Activated naive CD4-positive, alpha-beta T cell treated with anti-CD3 and anti-CD28 coated beads, Interleukin-2, amount 50 U/mL, for 24 hours (primary cell): ENCODE data around the gene GRK1.
"Not testable (repeated sequence)": the region's sequence is repeated elsewhere in the genome, so short reads cannot be mapped to it uniquely, and the experiment has no call there.

Source experiments
- H3K27ac Mint-ChIP-seq: one replicate; pipeline ENCODE4 v1.8.0; 2021; ENCODE audit warnings: mild to moderate bottlenecking, mixed read lengths
- H3K27me3 Mint-ChIP-seq: one replicate; pipeline ENCODE4 v1.8.0; 2021; ENCODE audit warnings: mixed read lengths
- H3K36me3 Mint-ChIP-seq: one replicate; pipeline ENCODE4 v1.8.0; 2021; ENCODE audit warnings: mixed read lengths
- H3K4me1 Mint-ChIP-seq: one replicate; pipeline ENCODE4 v1.8.0; 2021; ENCODE audit warnings: mixed read lengths
- H3K4me3 Mint-ChIP-seq: one replicate; pipeline ENCODE4 v1.8.0; 2021; ENCODE audit warnings: mild to moderate bottlenecking, mixed read lengths
- H3K9me3 Mint-ChIP-seq: one replicate; pipeline ENCODE4 v1.8.0; 2021; ENCODE audit warnings: mixed read lengths

Gene GRK1

GRCh38 chr13:113666951-113667701 lies at the start of gene GRK1:
Gene GRK1 (plus strand): TSS chr13:113667219. CDS start chr13:113667387, 168 bp downstream.
- Mint-ChIP-seq H3K4me1 (no peaks in the 10 kb centered on the region), H3K4me3 (no peak within 1 kb of the TSS), H3K27me3 (no peaks in the 10 kb centered on the region), H3K36me3 (no peaks in the 10 kb centered on the region), H3K27ac (no peak within 1 kb of the TSS), H3K9me3 (no peaks in the 10 kb centered on the region)

GRCh38 chr13:113617961-113618360 lies 49.1 kb upstream of the GRK1 start:
- H3K27ac Mint-ChIP-seq = no peak overlapping the region
- H3K9me3 Mint-ChIP-seq = no peaks in the 10 kb centered on the region
- no peaks in the 10 kb centered on the region for H3K27me3 Mint-ChIP-seq
- H3K36me3 Mint-ChIP-seq = no peaks in the 10 kb centered on the region
- peaks cover 7% of the 10 kb centered on the region for H3K4me1 Mint-ChIP-seq
- no peak overlapping the region for H3K4me3 Mint-ChIP-seq

- Mint-ChIP-seq H3K9me3 (no peaks in the 10 kb centered on the region), H3K36me3 (no peaks in the 10 kb centered on the region), H3K4me1 (peaks cover 7% of the 10 kb centered on the region), H3K4me3 (no peak overlapping the region), H3K27me3 (no peaks in the 10 kb centered on the region), H3K27ac (no peak overlapping the region)
Observed at GRCh38 chr13:113618455-113618854, 48.6 kb upstream of the GRK1 start.

GRCh38 chr13:113620036-113620796 lies 46.8 kb upstream of the GRK1 start:
- Mint-ChIP-seq H3K27me3 (no peaks in the 10 kb centered on the region), H3K4me3 (no peak overlapping the region), H3K4me1 (peaks cover 7% of the 10 kb centered on the region), H3K27ac (no peak overlapping the region), H3K36me3 (peaks cover 4% of the 10 kb centered on the region), H3K9me3 (no peaks in the 10 kb centered on the region)

GRCh38 chr13:113621046-113621445 lies 46.0 kb upstream of the GRK1 start:
- H3K27ac Mint-ChIP-seq = no peak overlapping the region
- H3K36me3 Mint-ChIP-seq = peaks cover 4% of the 10 kb centered on the region
- no peak overlapping the region for H3K4me3 Mint-ChIP-seq
- H3K9me3 Mint-ChIP-seq = no peaks in the 10 kb centered on the region
- H3K27me3 Mint-ChIP-seq = no peaks in the 10 kb centered on the region
- peaks cover 7% of the 10 kb centered on the region for H3K4me1 Mint-ChIP-seq

GRCh38 chr13:113621498-113621897 lies 45.5 kb upstream of the GRK1 start:
- not testable (repeated sequence) for H3K27ac Mint-ChIP-seq, H3K27me3 Mint-ChIP-seq, H3K4me3 Mint-ChIP-seq, H3K9me3 Mint-ChIP-seq, H3K36me3 Mint-ChIP-seq, H3K4me1 Mint-ChIP-seq

GRCh38 chr13:113621986-113622550 lies 45.0 kb upstream of the GRK1 start:
- H3K27ac Mint-ChIP-seq, H3K27me3 Mint-ChIP-seq, H3K4me1 Mint-ChIP-seq, H3K9me3 Mint-ChIP-seq, H3K36me3 Mint-ChIP-seq, H3K4me3 Mint-ChIP-seq: not testable (repeated sequence)

GRCh38 chr13:113622791-113623490 lies 44.1 kb upstream of the GRK1 start:
- Mint-ChIP-seq H3K4me3 (no peak overlapping the region), H3K9me3 (no peaks in the 10 kb centered on the region), H3K27ac (no peak overlapping the region), H3K27me3 (no peaks in the 10 kb centered on the region), H3K36me3 (peaks cover 4% of the 10 kb centered on the region), H3K4me1 (peaks cover 3% of the 10 kb centered on the region)

- no peak overlapping the region for H3K27ac Mint-ChIP-seq
- H3K36me3 Mint-ChIP-seq = peaks cover 4% of the 10 kb centered on the region
- H3K27me3 Mint-ChIP-seq = no peaks in the 10 kb centered on the region
Observed at GRCh38 chr13:113623491-113624234, 43.4 kb upstream of the GRK1 start.

GRCh38 chr13:113624235-113624587 lies 42.8 kb upstream of the GRK1 start:
- peaks cover 4% of the 10 kb centered on the region for H3K36me3 Mint-ChIP-seq
- no peak overlapping the region for H3K4me3 Mint-ChIP-seq
- no peaks in the 10 kb centered on the region for H3K9me3 Mint-ChIP-seq
- peaks cover 3% of the 10 kb centered on the region for H3K4me1 Mint-ChIP-seq
- H3K27ac Mint-ChIP-seq = no peak overlapping the region
- H3K27me3 Mint-ChIP-seq = no peaks in the 10 kb centered on the region

More at GRCh38 chr13:113623491-113624234, 43.4 kb upstream of the GRK1 start:
- Mint-ChIP-seq H3K9me3 (no peaks in the 10 kb centered on the region), H3K4me1 (peaks cover 3% of the 10 kb centered on the region), H3K4me3 (no peak overlapping the region)

- H3K27me3 Mint-ChIP-seq, H3K27ac Mint-ChIP-seq, H3K36me3 Mint-ChIP-seq, H3K4me1 Mint-ChIP-seq, H3K9me3 Mint-ChIP-seq, H3K4me3 Mint-ChIP-seq: not testable (repeated sequence)
Observed at GRCh38 chr13:113624640-113625304, 42.2 kb upstream of the GRK1 start.

GRCh38 chr13:113625965-113626721 lies 40.9 kb upstream of the GRK1 start:
- H3K27ac Mint-ChIP-seq = no peak overlapping the region
- peaks cover 4% of the 10 kb centered on the region for H3K36me3 Mint-ChIP-seq
- no peak overlapping the region for H3K4me3 Mint-ChIP-seq
- no peaks in the 10 kb centered on the region for H3K27me3 Mint-ChIP-seq
- H3K9me3 Mint-ChIP-seq = no peaks in the 10 kb centered on the region
- peaks cover 7% of the 10 kb centered on the region for H3K4me1 Mint-ChIP-seq

GRCh38 chr13:113627136-113627535 lies 39.9 kb upstream of the GRK1 start:
- no peaks in the 10 kb centered on the region for H3K9me3 Mint-ChIP-seq
- peaks cover 4% of the 10 kb centered on the region for H3K36me3 Mint-ChIP-seq
- no peak overlapping the region for H3K27ac Mint-ChIP-seq
- no peak overlapping the region for H3K4me3 Mint-ChIP-seq
- no peaks in the 10 kb centered on the region for H3K27me3 Mint-ChIP-seq
- peaks cover 12% of the 10 kb centered on the region for H3K4me1 Mint-ChIP-seq
